8988T (cell line): ENCODE data around the gene GAK.
A peak's percentile ranks its signal among the peaks of the same experiment; 100 is the strongest.
"Not testable (repeated sequence)": the region's sequence is repeated elsewhere in the genome, so short reads cannot be mapped to it uniquely, and the experiment has no call there.

Experiments used
- DNase-seq: peaks from one replicate; pipeline ENCODE4 v3.0.0; 2011

GAK gene

DNA sequence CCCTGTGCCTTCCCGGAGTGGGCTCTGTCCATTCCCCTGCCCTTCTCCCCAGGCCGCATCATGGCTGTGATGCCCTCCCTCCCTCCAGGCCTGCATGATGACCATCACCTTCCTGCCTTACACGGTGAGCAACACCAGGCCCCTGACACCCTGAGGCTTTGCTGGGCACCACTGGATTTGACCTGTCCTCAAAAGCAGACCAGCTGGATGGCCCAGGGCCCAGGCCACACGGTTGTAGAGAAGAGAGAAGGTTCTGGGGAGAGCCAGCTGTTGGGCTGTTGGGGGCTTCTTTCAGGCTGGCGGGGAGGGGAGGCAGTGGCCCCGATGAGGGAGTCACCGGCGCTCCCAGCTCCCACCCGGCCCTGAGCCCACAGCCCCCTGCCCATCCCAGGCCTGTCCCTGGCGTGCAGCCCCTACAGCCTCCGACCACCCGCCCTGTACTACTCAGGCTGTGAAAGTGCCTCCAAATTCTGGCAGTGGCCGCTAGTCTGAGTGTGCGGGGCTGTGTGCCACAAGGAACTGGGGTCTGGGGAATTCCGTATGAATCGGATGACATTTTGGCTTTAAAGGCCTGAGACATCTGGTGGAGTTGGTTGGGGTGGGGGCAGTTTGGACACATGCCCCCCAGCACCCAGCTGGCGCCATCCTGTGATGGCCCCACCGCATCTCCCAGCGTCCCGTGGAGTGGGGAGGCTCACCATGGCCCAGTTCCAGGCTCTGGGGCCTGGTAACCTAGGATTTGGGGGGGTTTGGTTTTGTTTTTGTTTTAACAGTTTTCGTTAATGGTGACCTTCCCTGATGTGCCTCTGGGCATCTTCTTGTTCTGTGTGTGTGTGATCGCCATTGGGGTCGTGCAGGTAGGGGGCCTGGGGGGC lies 19.7 kb upstream of the GAK start:
- DNase-seq: no peak

DNA sequence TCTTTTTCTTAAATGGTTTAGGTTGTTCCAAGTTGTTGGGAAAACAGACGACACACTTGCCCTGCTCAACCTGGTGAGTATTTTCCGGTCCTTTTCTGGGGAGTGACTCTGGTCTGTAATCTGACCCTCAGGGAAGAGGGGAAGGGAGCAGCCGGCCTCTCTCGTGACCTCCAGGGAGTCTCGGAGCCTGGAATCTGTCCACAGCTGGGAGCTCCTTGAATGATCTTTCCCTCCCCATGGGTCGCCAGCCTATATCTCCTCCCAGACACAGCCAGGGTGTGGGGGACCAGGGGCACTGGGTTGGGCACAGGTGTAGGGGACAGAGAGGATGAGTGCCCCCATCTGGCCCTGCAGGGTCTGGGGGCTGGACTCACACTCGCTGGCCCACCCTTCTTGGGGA lies 19.1 kb upstream of the GAK start:
- peak; percentile 7 for DNase-seq

DNA sequence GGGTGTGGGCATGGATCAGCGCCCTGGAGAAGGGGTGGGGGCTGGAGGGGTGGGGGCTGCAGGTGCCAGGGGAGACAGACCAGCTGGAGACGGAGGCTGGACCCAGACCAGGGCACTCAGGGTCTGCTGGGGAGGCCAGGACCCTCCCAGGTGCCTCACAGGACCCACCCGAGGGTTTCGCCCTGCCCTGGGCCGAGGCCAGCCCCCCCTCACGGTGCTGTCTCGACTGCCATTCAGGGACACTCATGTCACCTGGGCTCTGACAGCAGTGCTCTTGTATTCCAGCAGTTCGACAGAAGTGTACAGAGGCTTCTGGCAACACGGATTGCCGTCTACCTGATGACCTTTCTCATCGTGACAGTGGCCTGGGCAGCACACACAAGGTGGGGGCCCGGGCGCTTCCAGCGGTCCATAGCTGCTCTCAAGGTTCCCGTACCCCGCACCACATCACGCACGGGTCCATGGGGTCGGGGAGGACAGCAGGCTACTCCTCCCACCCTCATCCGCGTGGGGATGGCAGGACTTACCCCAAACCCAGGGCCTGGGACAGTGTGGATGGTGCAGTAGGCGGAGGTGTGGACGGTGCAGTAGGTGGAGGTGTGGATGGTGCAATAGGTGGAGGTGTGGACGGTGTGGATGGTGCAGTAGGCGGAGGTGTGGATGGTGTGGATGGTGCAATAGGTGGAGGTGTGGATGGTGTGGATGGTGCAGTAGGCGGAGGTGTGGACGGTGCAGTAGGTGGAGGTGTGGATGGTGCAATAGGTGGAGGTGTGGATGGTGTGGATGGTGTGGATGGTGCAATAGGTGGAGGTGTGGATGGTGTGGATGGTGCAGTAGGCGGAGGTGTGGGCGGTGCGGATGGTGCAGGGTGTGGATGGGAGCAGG lies 18.3 kb upstream of the GAK start:
- peak; percentile 14 for DNase-seq

DNA sequence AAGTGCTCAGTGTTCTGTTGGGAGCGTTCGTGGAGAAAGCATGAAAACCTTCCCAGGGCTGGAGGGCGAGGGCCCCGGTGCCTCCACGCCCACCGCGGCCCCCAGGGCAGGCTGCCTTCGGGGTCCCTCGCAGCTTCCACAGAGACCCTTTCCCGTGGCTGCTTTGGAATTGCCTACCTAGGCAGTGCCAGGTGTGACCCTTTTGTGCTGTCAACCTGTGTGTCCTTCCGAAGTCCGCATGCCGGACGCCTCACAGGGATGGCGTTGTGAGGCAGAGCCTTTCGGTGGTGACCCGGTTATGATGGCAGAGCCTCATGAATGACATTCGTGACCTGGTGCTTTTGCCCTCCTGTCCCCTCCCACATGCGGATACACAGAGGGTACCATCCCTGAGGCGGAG lies 17.5 kb upstream of the GAK start:
- DNase-seq: no peak

DNA sequence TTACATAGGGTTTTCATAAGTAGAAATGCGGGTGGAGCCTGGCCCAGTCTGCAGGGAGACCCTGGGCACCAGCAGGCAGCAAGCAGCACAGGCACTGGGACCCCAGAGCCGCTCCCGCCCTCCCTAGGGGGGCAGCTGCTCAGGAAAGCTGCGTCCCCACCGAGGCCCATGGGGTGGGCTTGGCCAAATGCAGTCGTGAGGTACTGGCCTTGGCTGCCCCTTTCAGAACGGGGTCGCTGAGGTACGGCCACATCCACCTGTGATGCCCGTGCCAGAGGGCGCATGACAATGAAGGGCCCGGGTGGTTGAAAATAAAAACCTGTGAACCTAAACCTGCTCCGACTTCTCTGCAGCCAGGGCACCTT lies 16.8 kb upstream of the GAK start:
- DNase-seq: no peak

- peak; percentile 13 for DNase-seq
Measured at GRCh38 chr4:948101-948935, 16.2 kb upstream of the GAK start.

DNA sequence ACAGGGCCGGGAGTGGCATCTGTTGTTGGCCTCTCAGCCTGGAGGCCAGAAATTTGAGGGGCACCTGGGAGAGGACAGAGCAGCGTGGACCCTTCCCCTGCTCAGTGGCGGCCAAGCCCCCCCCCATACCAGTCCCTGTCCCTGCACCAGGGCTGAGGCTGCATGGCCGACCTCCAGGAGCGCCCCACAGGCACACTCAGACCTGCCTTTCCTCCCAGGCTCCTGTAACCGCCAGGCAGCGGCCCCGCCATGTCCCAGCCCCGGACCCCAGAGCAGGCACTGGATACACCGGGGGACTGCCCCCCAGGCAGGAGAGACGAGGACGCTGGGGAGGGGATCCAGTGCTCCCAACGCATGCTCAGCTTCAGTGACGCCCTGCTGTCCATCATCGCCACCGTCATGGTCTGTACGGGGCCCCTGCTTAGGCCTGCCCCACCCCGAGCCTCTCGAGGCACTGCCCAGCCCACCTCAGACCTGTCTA lies 15.4 kb upstream of the GAK start:
- peak; percentile 10 for DNase-seq

GRCh38 chr4:946517-947471 lies 14.7 kb upstream of the GAK start:
- DNase-seq: peak; percentile 8

- peak; percentile 2 for DNase-seq
Measured at GRCh38 chr4:946103-946450, 14.0 kb upstream of the GAK start.

GRCh38 chr4:945274-946102 lies 13.4 kb upstream of the GAK start:
- DNase-seq: peak; percentile 9

DNA sequence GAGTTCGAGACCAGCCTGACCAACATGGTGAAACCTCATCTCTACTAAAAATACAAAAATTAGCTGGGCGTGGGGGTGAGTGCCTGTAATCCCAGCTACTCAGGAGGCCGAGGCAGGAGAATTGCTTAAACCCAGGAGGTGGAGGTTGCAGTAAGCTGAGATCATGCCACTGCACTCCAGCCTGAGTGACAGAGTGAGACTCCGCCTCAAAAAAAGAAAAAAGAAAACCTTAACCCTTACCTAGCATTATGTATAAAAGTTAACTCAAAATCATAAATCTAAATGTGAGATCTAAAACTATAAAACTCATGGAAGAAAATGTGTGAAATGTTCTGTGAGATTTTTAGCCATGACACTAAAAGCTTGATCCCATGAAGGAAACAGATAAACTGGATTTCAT lies 7.4 kb upstream of the GAK start:
- DNase-seq: not testable (repeated sequence)

DNA sequence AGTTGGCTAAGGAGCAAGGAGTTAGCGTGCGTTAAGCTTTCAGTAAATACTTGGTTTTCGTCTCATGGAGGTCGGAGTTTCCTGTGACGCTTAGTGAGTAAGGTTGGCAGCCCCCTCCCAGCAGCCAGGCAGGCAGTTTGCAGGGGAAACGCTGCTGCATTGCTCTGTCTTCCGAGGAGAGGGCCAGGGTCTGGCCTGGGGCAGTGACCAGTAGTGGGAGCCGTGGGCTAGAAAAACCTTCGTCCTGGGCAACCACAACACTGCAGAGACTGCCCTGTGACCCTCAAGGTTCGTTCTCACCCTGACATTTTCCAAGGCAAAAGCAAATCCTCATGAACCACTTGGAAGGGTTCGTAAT lies 576 bp upstream of the GAK start:
- DNase-seq: no peak

DNA sequence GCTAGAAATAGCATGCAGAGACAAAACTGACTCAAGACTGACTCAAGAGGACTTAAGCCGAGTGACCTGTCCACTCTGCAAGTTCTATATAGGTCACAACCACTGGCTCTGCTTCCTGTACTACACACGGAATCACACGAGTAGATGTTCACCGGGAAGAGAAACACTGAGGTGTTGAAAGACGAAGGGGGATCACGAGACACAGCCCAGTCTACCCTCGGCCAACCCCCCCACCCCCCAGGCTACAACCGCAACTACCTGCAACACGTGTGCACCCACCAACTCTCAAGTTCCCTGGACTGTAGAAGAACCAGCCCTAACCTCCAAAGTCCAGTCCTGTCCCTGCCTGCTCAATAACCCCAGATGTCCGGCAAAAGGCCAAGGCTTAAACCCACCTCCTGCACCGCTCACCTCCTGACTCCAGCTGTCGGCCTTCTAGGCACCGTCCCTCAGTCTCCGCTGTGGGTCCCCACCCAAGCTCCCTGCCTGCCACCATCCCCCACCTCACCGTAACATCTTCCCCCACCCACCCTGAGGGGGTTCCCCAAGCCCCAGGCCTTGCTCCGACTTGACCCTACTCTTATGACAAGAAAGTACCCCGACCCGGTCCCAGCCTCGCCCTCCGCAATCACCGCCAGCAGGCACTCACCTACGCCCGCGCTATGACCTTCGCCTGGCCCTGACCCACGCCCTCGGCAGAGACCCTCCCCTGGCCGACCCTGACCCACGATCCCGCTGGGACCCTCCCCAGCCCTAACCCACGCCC lies 739 bp downstream of the GAK start:
- no peak for DNase-seq

- no peak for DNase-seq
Measured at GRCh38 chr4:930827-931193, 1.3 kb downstream of the GAK start.

- DNase-seq: no peak
Measured at GRCh38 chr4:930028-930551, 2.0 kb downstream of the GAK start.

DNA sequence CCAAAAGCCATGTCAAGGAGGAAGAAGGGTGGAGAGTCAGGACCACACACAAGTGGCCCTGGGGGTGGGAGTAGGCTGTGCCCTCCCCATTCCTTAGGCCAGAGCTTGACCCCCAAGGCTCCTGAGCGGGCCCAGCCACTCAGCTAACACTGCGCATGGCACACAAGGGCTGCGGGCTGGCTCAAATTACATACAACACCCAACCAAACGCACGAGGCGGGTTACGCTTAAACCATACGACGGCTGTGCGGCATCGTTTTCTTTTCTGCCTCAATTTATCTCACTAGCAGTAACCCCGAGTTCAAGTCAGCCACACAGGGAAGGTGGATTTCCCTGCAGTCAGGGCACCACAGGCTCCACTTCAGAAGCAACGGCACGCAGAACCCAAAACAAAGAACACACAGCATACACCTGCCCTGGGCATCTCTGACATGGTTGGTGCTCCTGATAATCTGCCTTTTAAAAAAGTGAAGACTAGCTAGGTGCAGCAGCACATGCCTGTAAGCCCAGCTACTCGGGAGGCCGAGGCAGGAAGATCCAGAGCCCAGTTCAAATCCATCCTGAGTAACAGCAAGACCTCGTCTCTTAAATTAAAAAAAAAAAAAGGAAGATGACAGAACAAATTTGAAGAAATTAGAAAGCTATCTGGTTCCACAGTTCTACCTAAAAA lies 2.9 kb downstream of the GAK start:
- no peak for DNase-seq

GRCh38 chr4:927566-927965 lies 4.5 kb downstream of the GAK start:
- DNase-seq: not testable (repeated sequence)

- DNase-seq: peak; percentile 69
Measured at GRCh38 chr4:926538-926937, 5.6 kb downstream of the GAK start.

- no peak for DNase-seq
Measured at GRCh38 chr4:925771-926500, 6.2 kb downstream of the GAK start.
